Activated CD8-positive, alpha-beta T cell treated with anti-CD3 and anti-CD28 coated beads, Interleukin-2, amount 10 ng/mL, durations not matched to agents 7 days and 5 days (primary cell): Measurements from ENCODE around the gene DPP6. TPM values are rescaled to one million over a fixed set of nuclear protein-coding genes. Genes with fewer than 3 reads are reported as not detected.
"Not testable (repeated sequence)": the region's sequence is repeated elsewhere in the genome, so short reads cannot be mapped to it uniquely, and the experiment has no call there.

Experiments
- ATAC-seq: fragments of 150-1000 bp; cut with Tn5 transposase; one replicate; pipeline ENCODE4 v1.10.0; 2021; ENCODE audit warnings: moderate library complexity
- CTCF ChIA-PET: fragments of 350-600 bp; sonication (Branson Sonifier 250); formaldehyde crosslinking; loops from one replicate; lab custom pipeline; 2021; ENCODE audit warnings: antibody characterized with exemption; lab: Charles Lee
- POLR2A ChIA-PET: fragments of 350-600 bp; sonication (Branson Sonifier 250); formaldehyde crosslinking; loops from one replicate; lab custom pipeline; 2021; ENCODE audit warnings: antibody characterized with exemption; lab: Charles Lee
- DNase-seq: peaks from one replicate; pipeline ENCODE4 v3.0.0-alpha.2; 2020
- H3K27ac Mint-ChIP-seq: one replicate; pipeline ENCODE4 v1.8.0; 2021; ENCODE audit warnings: mild to moderate bottlenecking, mixed read lengths
- H3K27me3 Mint-ChIP-seq: one replicate; pipeline ENCODE4 v1.8.0; 2021; ENCODE audit warnings: low read depth, mixed read lengths
- H3K36me3 Mint-ChIP-seq: one replicate; pipeline ENCODE4 v1.8.0; 2021; ENCODE audit warnings: low read depth, mixed read lengths
- H3K4me1 Mint-ChIP-seq: one replicate; pipeline ENCODE4 v1.8.0; 2021; ENCODE audit warnings: low read depth, mixed read lengths
- H3K4me3 Mint-ChIP-seq: one replicate; pipeline ENCODE4 v1.8.0; 2021; ENCODE audit warnings: mild to moderate bottlenecking, mixed read lengths
- H3K9me3 Mint-ChIP-seq: one replicate; pipeline ENCODE4 v1.8.0; 2022; ENCODE audit warnings: mixed read lengths; ENCODE audit not compliant: insufficient read depth
- total RNA-seq, 2 experiments: library from RNA; stranded (reverse); gene quantifications; one replicate each; pipeline ENCODE4 v1.2.3, GENCODE V29; 2021

The DPP6 gene
- total RNA-seq, 2 experiments from 2014 or later, result not detected

GRCh38 chr7:154092093-154092492 lies 39.9 kb downstream of the DPP6 start:
- DNase-seq, ATAC-seq, CTCF ChIA-PET, H3K4me1 Mint-ChIP-seq, H3K27ac Mint-ChIP-seq, H3K9me3 Mint-ChIP-seq, H3K36me3 Mint-ChIP-seq, H3K4me3 Mint-ChIP-seq, POLR2A ChIA-PET, H3K27me3 Mint-ChIP-seq: not testable (repeated sequence)

- H3K4me1 Mint-ChIP-seq, H3K27ac Mint-ChIP-seq, H3K4me3 Mint-ChIP-seq, H3K27me3 Mint-ChIP-seq, DNase-seq, POLR2A ChIA-PET, H3K36me3 Mint-ChIP-seq, ATAC-seq, H3K9me3 Mint-ChIP-seq, CTCF ChIA-PET: not testable (repeated sequence)
These were observed 43.0 kb downstream of the DPP6 start for GRCh38 chr7:154095201-154095600.

GRCh38 chr7:154105063-154105462 lies 52.9 kb downstream of the DPP6 start:
- POLR2A ChIA-PET, DNase-seq: not testable (repeated sequence)

GRCh38 chr7:154109615-154110014 lies 57.4 kb downstream of the DPP6 start:
- H3K9me3 Mint-ChIP-seq, H3K27me3 Mint-ChIP-seq, H3K36me3 Mint-ChIP-seq, ATAC-seq, DNase-seq, H3K27ac Mint-ChIP-seq, H3K4me1 Mint-ChIP-seq, POLR2A ChIA-PET, CTCF ChIA-PET, H3K4me3 Mint-ChIP-seq: not testable (repeated sequence)

More at GRCh38 chr7:154105063-154105462, 52.9 kb downstream of the DPP6 start:
- CTCF ChIA-PET, H3K36me3 Mint-ChIP-seq, H3K9me3 Mint-ChIP-seq, H3K4me1 Mint-ChIP-seq, H3K27ac Mint-ChIP-seq, ATAC-seq, H3K4me3 Mint-ChIP-seq, H3K27me3 Mint-ChIP-seq: not testable (repeated sequence)

GRCh38 chr7:154113732-154114351 lies 61.6 kb downstream of the DPP6 start:
- DNase-seq, H3K4me3 Mint-ChIP-seq, H3K4me1 Mint-ChIP-seq, H3K27ac Mint-ChIP-seq, ATAC-seq, H3K9me3 Mint-ChIP-seq, H3K36me3 Mint-ChIP-seq, CTCF ChIA-PET, H3K27me3 Mint-ChIP-seq, POLR2A ChIA-PET: not testable (repeated sequence)

GRCh38 chr7:154117411-154118390 lies 65.5 kb downstream of the DPP6 start:
- DNase-seq, H3K36me3 Mint-ChIP-seq, H3K4me3 Mint-ChIP-seq, H3K9me3 Mint-ChIP-seq, H3K27ac Mint-ChIP-seq, ATAC-seq, H3K4me1 Mint-ChIP-seq, POLR2A ChIA-PET, H3K27me3 Mint-ChIP-seq, CTCF ChIA-PET: not testable (repeated sequence)

GRCh38 chr7:154120825-154121224 lies 68.6 kb downstream of the DPP6 start:
- H3K4me1 Mint-ChIP-seq, H3K36me3 Mint-ChIP-seq, DNase-seq, POLR2A ChIA-PET, H3K4me3 Mint-ChIP-seq, ATAC-seq, H3K27ac Mint-ChIP-seq, CTCF ChIA-PET, H3K27me3 Mint-ChIP-seq, H3K9me3 Mint-ChIP-seq: not testable (repeated sequence)

GRCh38 chr7:154122720-154123119 lies 70.5 kb downstream of the DPP6 start:
- H3K27me3 Mint-ChIP-seq, H3K4me3 Mint-ChIP-seq, ATAC-seq, H3K4me1 Mint-ChIP-seq, H3K27ac Mint-ChIP-seq, CTCF ChIA-PET, H3K9me3 Mint-ChIP-seq, H3K36me3 Mint-ChIP-seq, POLR2A ChIA-PET, DNase-seq: not testable (repeated sequence)

- CTCF ChIA-PET, H3K4me3 Mint-ChIP-seq, H3K36me3 Mint-ChIP-seq, DNase-seq, H3K9me3 Mint-ChIP-seq, H3K27ac Mint-ChIP-seq, H3K4me1 Mint-ChIP-seq, ATAC-seq, POLR2A ChIA-PET, H3K27me3 Mint-ChIP-seq: not testable (repeated sequence)
These were observed 71.2 kb downstream of the DPP6 start for GRCh38 chr7:154123397-154123796.

GRCh38 chr7:154129142-154129541 lies 76.9 kb downstream of the DPP6 start:
- CTCF ChIA-PET, H3K4me3 Mint-ChIP-seq, H3K4me1 Mint-ChIP-seq, DNase-seq, H3K27me3 Mint-ChIP-seq, H3K9me3 Mint-ChIP-seq, POLR2A ChIA-PET, ATAC-seq, H3K27ac Mint-ChIP-seq, H3K36me3 Mint-ChIP-seq: not testable (repeated sequence)

- H3K27me3 Mint-ChIP-seq, POLR2A ChIA-PET, H3K9me3 Mint-ChIP-seq, H3K4me1 Mint-ChIP-seq, CTCF ChIA-PET, H3K4me3 Mint-ChIP-seq, DNase-seq, H3K27ac Mint-ChIP-seq, H3K36me3 Mint-ChIP-seq, ATAC-seq: not testable (repeated sequence)
These were observed 80.4 kb downstream of the DPP6 start for GRCh38 chr7:154132617-154133016.

GRCh38 chr7:154133703-154134277 lies 81.6 kb downstream of the DPP6 start:
- H3K9me3 Mint-ChIP-seq, H3K4me1 Mint-ChIP-seq, H3K4me3 Mint-ChIP-seq, H3K27ac Mint-ChIP-seq, H3K36me3 Mint-ChIP-seq, ATAC-seq, H3K27me3 Mint-ChIP-seq, DNase-seq, POLR2A ChIA-PET, CTCF ChIA-PET: not testable (repeated sequence)
